Mesenchymal stem cell (in vitro differentiated cells and primary cell): ENCODE data around the gene ITGB5.

Experiments
- DNase-seq: peaks from one replicate; pipeline ENCODE4 v3.0.0-alpha.2; 2013
- H2AFZ ChIP-seq: one replicate; pipeline ENCODE4 v1.6.1; 2013; ENCODE audit warnings: low read depth, mild to moderate bottlenecking, control low read depth, inconsistent platforms, low read length, moderate library complexity
- H2AK5ac ChIP-seq: 2 replicates; pipeline ENCODE4 v1.6.1; 2013; ENCODE audit warnings: low read length, moderate library complexity, mild to moderate bottlenecking, inconsistent platforms; ENCODE audit not compliant: severe bottlenecking
- H2BK120ac ChIP-seq: one replicate; pipeline ENCODE4 v1.6.1; 2013; ENCODE audit warnings: low read depth, mild to moderate bottlenecking, inconsistent platforms, low read length, moderate library complexity
- H2BK12ac ChIP-seq, 2 experiments: one replicate each; pipeline ENCODE4 v1.6.1; 2013; ENCODE audit warnings: inconsistent platforms in 2 of 2, low read length in 2 of 2, mild to moderate bottlenecking in 2 of 2, moderate library complexity in 2 of 2, control low read depth in 1 of 2
- H2BK15ac ChIP-seq: one replicate; pipeline ENCODE4 v1.6.1; 2013; ENCODE audit warnings: mild to moderate bottlenecking, low read depth, inconsistent platforms; ENCODE audit not compliant: poor library complexity, severe bottlenecking
- H2BK5ac ChIP-seq: 2 replicates; pipeline ENCODE4 v1.6.1; 2013; ENCODE audit warnings: low read depth, mild to moderate bottlenecking, low read length, control low read depth, inconsistent platforms; ENCODE audit not compliant: poor library complexity, severe bottlenecking
- H3K14ac ChIP-seq, 2 experiments: one replicate each; pipeline ENCODE4 v1.6.1; 2013; ENCODE audit warnings: inconsistent platforms in 2 of 2, low read length in 2 of 2, control low read depth in 1 of 2, mild to moderate bottlenecking in 1 of 2, moderate library complexity in 1 of 2
- H3K18ac ChIP-seq, 2 experiments: one replicate each; pipeline ENCODE4 v1.6.1; 2013; ENCODE audit warnings: inconsistent platforms in 2 of 2, low read length in 2 of 2, control low read depth in 1 of 2, low read depth in 1 of 2, mild to moderate bottlenecking in 1 of 2
- H3K23ac ChIP-seq, 2 experiments: one replicate each; pipeline ENCODE4 v1.6.1; 2013; ENCODE audit warnings: inconsistent platforms in 2 of 2, low read length in 2 of 2, mild to moderate bottlenecking in 2 of 2, moderate library complexity in 2 of 2, control low read depth in 1 of 2
- H3K27ac ChIP-seq: 2 replicates; pipeline ENCODE4 v1.5.1; 2013; ENCODE audit warnings: mild to moderate bottlenecking, moderate library complexity, low read length, control low read depth, inconsistent platforms; ENCODE audit not compliant: poor library complexity, severe bottlenecking
- H3K27me3 ChIP-seq, 2 experiments: 2 replicates each; pipeline versions ENCODE4 v1.6.1 to v1.7.0; 2013; ENCODE audit warnings: low read length in 2 of 2, mild to moderate bottlenecking in 2 of 2, moderate library complexity in 2 of 2, control low read depth in 1 of 2, inconsistent platforms in 1 of 2; ENCODE audit not compliant: control insufficient read depth in 1 of 2, insufficient read depth in 1 of 2
- H3K36me3 ChIP-seq, 2 experiments: 2 replicates each; pipeline versions ENCODE4 v1.6.1 to v1.7.0; 2013; ENCODE audit warnings: low read length in 2 of 2, control low read depth in 1 of 2, inconsistent platforms in 1 of 2, low read depth in 1 of 2, mild to moderate bottlenecking in 1 of 2; ENCODE audit not compliant: insufficient read depth in 2 of 2, control insufficient read depth in 1 of 2
- H3K4ac ChIP-seq, 2 experiments: one replicate each; pipeline ENCODE4 v1.6.1; 2013; ENCODE audit warnings: inconsistent platforms in 2 of 2, low read length in 2 of 2, mild to moderate bottlenecking in 2 of 2, moderate library complexity in 2 of 2, control low read depth in 1 of 2, low read depth in 1 of 2
- H3K4me1 ChIP-seq: 2 replicates; pipeline ENCODE4 v1.6.1; 2013; ENCODE audit warnings: low read depth, low read length, control low read depth; ENCODE audit not compliant: control insufficient read depth, insufficient read depth
- H3K4me2 ChIP-seq: 2 replicates; pipeline ENCODE4 v1.6.1; 2013; ENCODE audit warnings: low read length, mild to moderate bottlenecking, inconsistent platforms; ENCODE audit not compliant: poor library complexity, severe bottlenecking
- H3K4me3 ChIP-seq, 2 experiments: 2 replicates each; pipeline versions ENCODE4 v1.5.1 to v1.7.0; 2013; ENCODE audit warnings: low read length in 2 of 2, mild to moderate bottlenecking in 2 of 2, control low read depth in 1 of 2, low read depth in 1 of 2; ENCODE audit not compliant: insufficient read depth in 1 of 2
- H3K79me1 ChIP-seq: replicated peaks from 2 replicates; pipeline ENCODE4 v1.6.1; 2013; ENCODE audit warnings: mild to moderate bottlenecking, control low read depth, low read length, inconsistent platforms; ENCODE audit not compliant: poor library complexity, severe bottlenecking
- H3K9ac ChIP-seq: 2 replicates; pipeline ENCODE4 v1.7.0; 2013; ENCODE audit warnings: mild to moderate bottlenecking, low read length, moderate library complexity
- H3K9me3 ChIP-seq: 2 replicates; pipeline ENCODE4 v1.7.0; 2013; ENCODE audit warnings: mild to moderate bottlenecking, low read length; ENCODE audit not compliant: control insufficient read depth
- H4K8ac ChIP-seq: one replicate; pipeline ENCODE4 v1.6.1; 2013; ENCODE audit warnings: inconsistent platforms, mild to moderate bottlenecking, low read length, moderate library complexity
- H4K91ac ChIP-seq: one replicate; pipeline ENCODE4 v1.6.1; 2013; ENCODE audit warnings: mild to moderate bottlenecking, low read length, inconsistent platforms
- WGBS: methylation state at CpG from one replicate; pipeline ENCODE4 v1.1.7; 2013; ENCODE audit warnings: mixed read lengths; 5-methylcytosine and 5-hydroxymethylcytosine counted together

ITGB5 gene

DNA sequence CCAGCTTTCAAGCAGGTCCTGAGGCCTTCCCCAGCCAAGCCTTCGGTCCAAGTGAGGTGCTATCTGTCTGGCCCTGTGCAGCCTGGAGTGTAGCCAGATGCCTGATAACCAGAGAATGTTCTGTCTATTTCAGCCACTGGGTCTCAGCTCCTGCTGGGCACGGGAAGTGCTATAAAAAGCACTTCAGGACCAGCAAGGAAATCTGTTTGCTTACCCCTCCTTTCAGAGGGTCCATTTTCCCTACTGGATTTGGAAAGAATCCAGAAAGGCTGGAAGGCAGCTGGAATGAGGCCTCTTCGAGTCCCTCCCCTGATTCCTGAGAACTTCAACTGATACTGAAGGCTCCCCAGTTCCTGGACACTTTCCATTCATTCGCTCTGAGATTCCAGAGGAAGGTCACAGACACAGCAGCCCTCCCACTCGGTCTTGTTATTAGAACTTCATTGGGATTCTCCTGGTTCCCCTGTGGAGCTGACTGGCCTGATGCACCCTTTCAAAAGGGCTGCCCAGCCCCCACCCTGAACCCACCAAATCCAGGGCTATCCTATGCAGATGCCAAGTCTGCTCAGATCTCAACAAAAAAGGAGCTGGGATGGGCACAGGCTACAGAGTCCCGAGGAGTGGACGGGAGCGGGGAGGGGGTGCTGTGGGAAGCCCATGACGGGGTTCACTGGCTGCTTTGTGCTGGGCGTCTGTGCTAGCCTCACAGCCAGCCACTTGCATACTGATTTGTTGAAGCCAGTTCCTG, 86.5 kb downstream of the ITGB5 start:
- peak overlapping the region; percentile 8 to 54 for H3K4ac ChIP-seq
- H3K14ac ChIP-seq = peak overlapping the region in 1 of 2 experiments; percentile 35
- no peak overlapping the region for H3K9ac ChIP-seq
- peak overlapping the region; percentile 45 for H4K8ac ChIP-seq
- H3K4me2 ChIP-seq = no peak overlapping the region
- no peak overlapping the region for H2BK120ac ChIP-seq
- peaks cover 43% of the 10 kb centered on the region for H3K79me1 ChIP-seq
- H3K9me3 ChIP-seq = no peaks in the 10 kb centered on the region
- H4K91ac ChIP-seq = peak overlapping the region; percentile 34
- peaks cover 30% of the 10 kb centered on the region for H3K4me1 ChIP-seq
- H2BK15ac ChIP-seq = peak overlapping the region; percentile 44
- H3K36me3 ChIP-seq = peaks cover 47 to 73% of the 10 kb centered on the region in 2 experiments
- no peak overlapping the region for H3K23ac ChIP-seq
- H2BK12ac ChIP-seq = no peak overlapping the region
- 62% methylated on average over 10 of the region's 10 CpGs for WGBS
- H3K4me3 ChIP-seq = peak overlapping the region in 1 of 2 experiments; percentile 11
- no peaks in the 10 kb centered on the region for H3K27me3 ChIP-seq
- peak overlapping the region; percentile 54 for H2AK5ac ChIP-seq
- H2BK5ac ChIP-seq = no peak overlapping the region
- H3K27ac ChIP-seq = peak overlapping the region; percentile 71
- DNase-seq = peak; percentile 81
- peak overlapping the region; percentile 52 to 69 for H3K18ac ChIP-seq
- no peak overlapping the region for H2AFZ ChIP-seq

DNA sequence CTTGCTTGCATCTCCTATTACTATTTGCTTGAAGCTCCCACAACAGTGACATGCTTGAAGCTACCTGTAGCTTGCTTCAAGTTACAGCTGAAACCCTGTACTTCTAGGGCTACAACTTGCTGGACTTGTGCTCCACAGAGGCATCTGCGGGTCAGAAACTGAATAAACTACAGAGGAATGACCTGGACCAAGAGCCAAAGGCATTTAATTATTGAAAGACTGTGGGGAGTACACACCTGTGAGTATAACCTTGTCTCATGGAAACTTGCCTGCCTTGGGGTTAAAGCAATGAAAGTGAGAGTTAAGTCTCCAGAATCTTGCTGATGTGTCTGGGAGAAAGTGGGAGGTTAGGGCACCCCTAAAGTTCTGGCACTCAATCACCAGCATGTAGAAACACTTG, 87.1 kb downstream of the ITGB5 start:
- 97% methylated on average over 1 of the region's 1 CpG for WGBS
- DNase-seq = no peak
- peak overlapping the region; percentile 37 to 52 for H3K18ac ChIP-seq

DNA sequence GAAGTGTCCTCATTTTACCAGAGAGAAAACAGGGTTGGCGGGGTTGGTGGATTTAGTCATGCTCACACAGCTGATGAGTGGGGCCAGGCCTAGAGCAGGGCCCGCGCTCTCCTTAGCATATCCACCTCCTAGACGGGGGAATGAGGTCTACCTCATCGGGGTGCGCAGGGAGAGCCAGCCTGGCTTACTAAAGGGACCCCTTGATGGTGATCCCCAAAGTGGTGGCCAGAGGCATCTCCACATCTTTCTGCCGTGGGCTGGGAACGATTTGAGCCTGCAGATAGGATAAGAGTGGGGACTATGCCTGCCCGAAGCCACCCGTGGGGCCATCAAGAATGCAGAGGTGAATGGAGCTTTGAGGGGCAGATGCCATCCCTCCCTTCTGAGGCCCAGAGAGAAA, 87.5 kb downstream of the ITGB5 start:
- Histone ChIP-seq H3K14ac (no peak overlapping the region), H4K91ac (no peak overlapping the region), H2BK15ac (no peak overlapping the region), H3K27me3 (no peaks in the 10 kb centered on the region), H2BK120ac (peak overlapping the region; percentile 29), H4K8ac (peak overlapping the region; percentile 12), H3K9ac (no peak overlapping the region), H2BK5ac (no peak overlapping the region), H2BK12ac (peak overlapping the region in 1 of 2 experiments; percentile 47), H3K4me1 (peaks cover 28% of the 10 kb centered on the region), H3K79me1 (peaks cover 44% of the 10 kb centered on the region), H3K4me2 (no peak overlapping the region), H3K36me3 (peaks cover 51 to 77% of the 10 kb centered on the region in 2 experiments), H3K23ac (no peak overlapping the region), H3K4ac (no peak overlapping the region), H3K9me3 (no peaks in the 10 kb centered on the region), H2AK5ac (peak overlapping the region; percentile 66), H3K18ac (peak overlapping the region in 1 of 2 experiments; percentile 37), H3K27ac (peak overlapping the region; percentile 71), H2AFZ (no peak overlapping the region), H3K4me3 (no peak overlapping the region)
- WGBS = over 99% methylated on average over 10 of the region's 10 CpGs
- DNase-seq = no peak

More for the DNA sequence above, 87.1 kb downstream of the ITGB5 start:
- Histone ChIP-seq H3K27me3 (no peaks in the 10 kb centered on the region), H3K4me1 (peaks cover 29% of the 10 kb centered on the region), H4K8ac (peak overlapping the region; percentile 45), H2BK120ac (peak overlapping the region; percentile 29), H3K4ac (peak overlapping the region in 1 of 2 experiments; percentile 41), H4K91ac (peak overlapping the region; percentile 34), H3K9me3 (no peaks in the 10 kb centered on the region), H3K4me2 (no peak overlapping the region), H2AFZ (no peak overlapping the region), H2BK12ac (peak overlapping the region in 1 of 2 experiments; percentile 47), H2BK15ac (no peak overlapping the region), H3K23ac (no peak overlapping the region), H3K4me3 (peak overlapping the region in 1 of 2 experiments; percentile 11), H3K79me1 (peaks cover 45% of the 10 kb centered on the region), H3K27ac (peak overlapping the region; percentile 71), H3K14ac (peak overlapping the region in 1 of 2 experiments; percentile 35), H2AK5ac (peak overlapping the region; percentile 66), H3K36me3 (peaks cover 51 to 73% of the 10 kb centered on the region in 2 experiments), H3K9ac (no peak overlapping the region), H2BK5ac (no peak overlapping the region)

DNA sequence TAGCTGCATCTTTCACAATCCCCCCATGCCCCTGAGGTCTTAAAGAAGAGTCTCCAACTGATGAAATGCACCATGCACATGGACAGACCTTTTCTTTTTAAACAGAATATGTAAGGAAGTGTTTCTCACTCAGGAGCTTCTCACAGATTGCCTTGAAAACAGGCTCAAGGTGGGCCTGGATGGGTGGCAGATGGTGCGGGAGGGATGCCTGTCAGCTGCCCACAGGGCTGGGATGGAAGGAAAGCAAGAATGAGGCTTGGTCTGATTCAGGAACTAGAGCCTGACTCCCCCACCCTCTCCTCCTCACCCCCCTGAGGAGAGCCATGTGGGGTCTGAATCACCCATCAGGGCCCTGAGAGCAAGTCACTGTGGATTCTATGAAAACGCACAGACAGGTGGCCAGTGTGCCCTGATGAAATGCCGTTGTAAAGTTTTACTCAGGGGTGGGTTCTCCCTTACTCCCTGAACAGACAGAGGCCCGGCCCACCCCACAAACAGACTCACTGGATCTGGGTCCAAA, 89.7 kb downstream of the ITGB5 start:
- Histone ChIP-seq H2BK5ac (no peak overlapping the region), H2BK15ac (no peak overlapping the region), H2BK12ac (no peak overlapping the region), H3K9me3 (no peaks in the 10 kb centered on the region), H3K18ac (peak overlapping the region in 1 of 2 experiments; percentile 29), H3K4me1 (peaks cover 38% of the 10 kb centered on the region), H3K36me3 (peaks cover 44 to 81% of the 10 kb centered on the region in 2 experiments), H3K4me3 (no peak overlapping the region), H3K9ac (no peak overlapping the region), H2AFZ (no peak overlapping the region), H3K23ac (no peak overlapping the region), H2AK5ac (peak overlapping the region; percentile 29), H4K91ac (no peak overlapping the region), H2BK120ac (no peak overlapping the region), H3K27me3 (no peaks in the 10 kb centered on the region), H3K79me1 (peaks cover 35% of the 10 kb centered on the region), H3K4ac (no peak overlapping the region), H3K27ac (no peak overlapping the region), H3K14ac (no peak overlapping the region), H4K8ac (no peak overlapping the region), H3K4me2 (no peak overlapping the region)
- 84% methylated on average over 4 of the region's 4 CpGs for WGBS
- no peak for DNase-seq
